Measurements from ENCODE around the gene OSCP1.

- TF ChIP-seq EZH2 (IDR thresholded peaks at IDR 0.05; ENCODE audit: borderline replicate concordance, insufficient read depth, low read depth, low read length, poor library complexity, severe bottlenecking) (no peak), CTCF (IDR thresholded peaks at IDR 0.05) (no peak)
Observed at GRCh38 chr1:36453600-36454388, 3.5 kb upstream of the OSCP1 start.
